ENCODE measurements around the gene RNPS1. TPM values are rescaled to one million over a fixed set of nuclear protein-coding genes. Genes with fewer than 3 reads are reported as not detected.

The RNPS1 gene
- total RNA-seq, 1 donor from 2014 or later, result 231 TPM

DNA sequence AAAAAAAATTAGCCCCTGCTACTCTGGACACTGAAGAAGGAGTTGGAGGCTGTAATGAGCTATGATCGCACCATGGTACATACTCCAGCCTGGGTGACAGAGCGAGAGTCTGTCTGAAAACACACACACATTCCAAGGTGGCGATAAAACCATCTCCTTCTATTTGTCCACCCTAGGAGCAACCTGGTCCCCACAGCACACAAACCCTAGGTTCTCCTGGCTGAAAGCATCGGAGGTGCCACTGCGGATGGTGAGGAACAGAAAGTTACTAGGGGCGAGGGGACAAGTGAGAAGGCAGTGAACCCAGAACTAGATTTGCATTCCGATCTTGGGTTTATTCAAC lies 15.1 kb downstream of the RNPS1 start:
- no peak for DNase-seq (ENCODE audit: low read depth)
- no peak for TF ChIP-seq CTCF (conservative IDR thresholded peaks at IDR 0.05; ENCODE audit: low read depth, low read length)
- H3K4me3 ChIP-seq (ENCODE audit: low read depth, low read length), result no peak overlapping the region

GRCh38 chr16:2251296-2252111 lies 16.4 kb downstream of the RNPS1 start, which contains the start of gene ECI1:
ECI1 (minus strand) TSS chr16:2251587; CDS start chr16:2251566, 21 bp downstream.
- peak; percentile 58 for TF ChIP-seq CTCF (conservative IDR thresholded peaks at IDR 0.05; ENCODE audit: low read depth, low read length)
- DNase-seq (ENCODE audit: low read depth), result peak; percentile 36
- H3K4me3 ChIP-seq (ENCODE audit: low read depth, low read length), result peak within 1 kb of the TSS; percentile 77

GRCh38 chr16:2250652-2251295 lies 17.2 kb downstream of the RNPS1 start:
- H3K4me3 ChIP-seq (ENCODE audit: low read depth, low read length), result peak overlapping the region; percentile 77
- no peak for TF ChIP-seq CTCF (conservative IDR thresholded peaks at IDR 0.05; ENCODE audit: low read depth, low read length)
- DNase-seq (ENCODE audit: low read depth), result no peak

- H3K4me3 ChIP-seq (ENCODE audit: low read depth, low read length), result no peak overlapping the region
- no peak for DNase-seq (ENCODE audit: low read depth)
- no peak for TF ChIP-seq CTCF (conservative IDR thresholded peaks at IDR 0.05; ENCODE audit: low read depth, low read length)
Observed at GRCh38 chr16:2246301-2246885, 21.5 kb downstream of the RNPS1 start.

DNA sequence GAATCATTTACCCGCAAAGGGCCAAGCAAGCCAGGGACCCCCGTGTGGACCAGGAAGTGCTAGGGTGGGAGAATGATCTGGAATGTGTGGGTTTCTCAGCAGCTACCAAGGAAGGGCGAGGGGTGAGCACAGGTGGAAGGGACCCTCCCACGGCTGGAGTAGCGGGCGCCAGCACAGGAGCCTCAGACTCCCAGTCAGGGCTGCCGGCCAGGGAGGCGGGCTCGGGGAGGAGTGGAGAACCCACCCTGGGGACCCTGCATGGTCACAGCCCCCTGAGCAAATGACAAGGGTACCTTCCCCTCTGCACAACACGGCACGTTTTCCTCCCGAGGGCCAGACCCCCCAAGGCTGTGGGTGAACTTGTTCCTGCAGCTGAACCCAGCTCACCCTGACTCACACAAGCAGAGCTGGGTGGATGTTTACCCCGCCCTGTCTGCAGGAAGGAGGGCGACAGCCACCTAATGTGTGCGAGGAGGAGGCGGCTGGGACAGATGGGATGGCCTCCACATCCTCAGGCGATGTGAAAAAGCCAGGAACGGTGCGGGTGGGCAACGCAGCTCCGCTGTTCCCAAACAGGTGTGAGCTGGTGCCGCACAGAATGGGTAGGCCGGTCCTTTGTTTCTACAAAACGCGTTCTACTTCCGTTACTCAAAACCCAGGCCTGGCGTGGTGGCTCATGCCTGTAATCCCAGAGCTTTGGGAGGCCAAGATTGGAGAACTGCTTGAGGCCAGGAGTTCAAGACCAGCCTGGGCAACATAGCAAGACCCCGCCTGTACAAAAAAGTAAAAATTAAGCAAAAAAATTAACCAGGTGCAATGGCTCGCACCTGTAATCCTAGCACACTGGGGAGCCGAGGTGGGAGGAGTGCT lies 22.8 kb downstream of the RNPS1 start:
- TF ChIP-seq CTCF (conservative IDR thresholded peaks at IDR 0.05; ENCODE audit: low read depth, low read length), result no peak
- no peak for DNase-seq (ENCODE audit: low read depth)
- no peak overlapping the region for H3K4me3 ChIP-seq (ENCODE audit: low read depth, low read length)

DNA sequence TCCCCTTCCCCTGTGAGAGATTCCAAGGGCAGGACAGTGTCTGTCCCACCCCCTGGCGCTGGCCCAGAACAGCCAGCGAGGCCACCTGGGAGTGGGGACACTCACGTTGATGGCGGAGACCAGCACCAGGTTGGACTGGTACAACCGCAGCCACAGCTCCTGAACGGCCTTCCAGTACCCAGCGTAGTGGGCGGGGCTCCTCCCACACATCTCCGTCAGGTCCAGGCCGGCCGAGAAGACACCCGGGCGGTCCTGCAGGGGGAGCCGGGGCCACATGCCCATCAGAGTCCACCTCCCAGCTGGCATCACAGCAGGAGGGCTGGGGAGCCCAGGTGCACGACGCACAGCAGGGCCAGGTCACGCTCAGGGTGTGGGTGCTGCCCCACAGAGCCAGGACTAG lies 23.6 kb downstream of the RNPS1 start:
- no peak overlapping the region for H3K4me3 ChIP-seq (ENCODE audit: low read depth, low read length)
- no peak for TF ChIP-seq CTCF (conservative IDR thresholded peaks at IDR 0.05; ENCODE audit: low read depth, low read length)
- no peak for DNase-seq (ENCODE audit: low read depth)

Data from epithelial cell of proximal tubule (primary cell).